Glutamatergic neuron (in vitro differentiated cells): ENCODE data around the gene RNU5B-1. TPM values are rescaled to one million over a fixed set of nuclear protein-coding genes. Genes with fewer than 3 reads are reported as not detected.

ENCODE experiments used
- DNase-seq: peaks from one replicate; pipeline ENCODE4 v3.0.0; 2022
- H3K27ac Mint-ChIP-seq: one replicate; pipeline ENCODE4 v1.8.0; 2020; ENCODE audit warnings: mild to moderate bottlenecking, mixed read lengths, inconsistent platforms; ENCODE audit not compliant: unreplicated experiment
- H3K27me3 Mint-ChIP-seq: one replicate; pipeline ENCODE4 v1.8.0; 2020; ENCODE audit warnings: mild to moderate bottlenecking, moderate library complexity, mixed read lengths, inconsistent platforms; ENCODE audit not compliant: unreplicated experiment
- H3K36me3 Mint-ChIP-seq: one replicate; pipeline ENCODE4 v1.8.0; 2020; ENCODE audit warnings: mild to moderate bottlenecking, mixed read lengths, inconsistent platforms; ENCODE audit not compliant: unreplicated experiment
- H3K4me1 Mint-ChIP-seq: one replicate; pipeline ENCODE4 v1.8.0; 2020; ENCODE audit warnings: mild to moderate bottlenecking, low read depth, mixed read lengths, inconsistent platforms; ENCODE audit not compliant: unreplicated experiment
- H3K4me3 Mint-ChIP-seq: one replicate; pipeline ENCODE4 v1.8.0; 2020; ENCODE audit warnings: mild to moderate bottlenecking, mixed read lengths, inconsistent platforms; ENCODE audit not compliant: unreplicated experiment
- H3K9me3 Mint-ChIP-seq: one replicate; pipeline ENCODE4 v1.8.0; 2020; ENCODE audit warnings: mild to moderate bottlenecking, moderate library complexity, mixed read lengths, inconsistent platforms; ENCODE audit not compliant: unreplicated experiment
- total RNA-seq: library from RNA; stranded (reverse); fragmentation: NEBNext Ultra II Directional; extraction: Animal tissue kit (Norgen Biotek cat#: 25700); gene quantifications from one replicate; pipeline ENCODE4 v1.2.1, GENCODE V29; 2021; ENCODE audit not compliant: unreplicated experiment
- TF ChIP-seq, protein P1 (sequence below): fragments of 200-600 bp; sonication (generic); IDR thresholded peaks from one replicate; pipeline ENCODE4 v1.5.0; 2021; ENCODE audit not compliant: partially characterized antibody, unreplicated experiment

Gene RNU5B-1
- total RNA-seq, 1 donor from 2014 or later = not detected

DNA sequence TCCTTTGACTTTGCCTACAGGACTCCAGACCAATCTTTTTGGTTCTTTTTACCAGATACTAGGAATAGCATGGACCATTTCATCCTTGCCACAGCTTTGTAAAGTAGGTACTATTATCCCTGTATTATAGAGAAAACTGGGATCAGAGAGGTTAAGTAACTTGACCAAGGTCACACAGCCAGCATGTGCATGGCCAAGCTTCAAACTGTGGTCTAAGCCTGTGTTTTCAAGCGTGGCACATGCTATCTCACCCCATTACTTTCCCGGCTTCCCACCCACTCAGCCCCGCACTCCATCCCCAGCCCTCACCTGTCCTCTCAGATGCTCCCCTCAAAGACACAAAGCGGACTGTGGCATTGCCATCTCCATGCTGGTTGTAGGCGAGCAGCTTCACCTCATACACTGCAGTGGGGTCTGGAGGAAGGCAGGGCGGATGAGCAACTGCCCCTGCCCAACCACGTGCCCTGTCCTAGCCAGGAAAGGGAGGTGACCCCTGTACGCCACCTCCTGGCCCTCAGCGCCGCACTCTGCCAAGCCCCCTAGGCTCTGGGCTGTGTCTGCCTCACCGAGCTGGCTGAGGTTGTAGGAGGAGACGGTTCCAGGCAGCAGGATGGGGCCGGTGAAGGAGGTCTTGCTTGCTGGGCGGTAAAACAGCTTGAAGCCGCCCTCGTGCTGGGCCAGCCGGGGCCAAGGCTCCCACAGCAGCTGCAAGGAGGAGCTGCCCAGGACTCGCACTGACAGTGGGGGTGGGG, 25.7 kb downstream of the RNU5B-1 start:
- Mint-ChIP-seq H3K36me3 (no peaks in the 10 kb centered on the region), H3K27me3 (peaks cover 27% of the 10 kb centered on the region), H3K4me3 (no peak overlapping the region), H3K4me1 (peaks cover 36% of the 10 kb centered on the region), H3K9me3 (peaks cover 33% of the 10 kb centered on the region), H3K27ac (peak overlapping the region; percentile 38)
- DNase-seq = no peak
- TF ChIP-seq, protein P1, sequence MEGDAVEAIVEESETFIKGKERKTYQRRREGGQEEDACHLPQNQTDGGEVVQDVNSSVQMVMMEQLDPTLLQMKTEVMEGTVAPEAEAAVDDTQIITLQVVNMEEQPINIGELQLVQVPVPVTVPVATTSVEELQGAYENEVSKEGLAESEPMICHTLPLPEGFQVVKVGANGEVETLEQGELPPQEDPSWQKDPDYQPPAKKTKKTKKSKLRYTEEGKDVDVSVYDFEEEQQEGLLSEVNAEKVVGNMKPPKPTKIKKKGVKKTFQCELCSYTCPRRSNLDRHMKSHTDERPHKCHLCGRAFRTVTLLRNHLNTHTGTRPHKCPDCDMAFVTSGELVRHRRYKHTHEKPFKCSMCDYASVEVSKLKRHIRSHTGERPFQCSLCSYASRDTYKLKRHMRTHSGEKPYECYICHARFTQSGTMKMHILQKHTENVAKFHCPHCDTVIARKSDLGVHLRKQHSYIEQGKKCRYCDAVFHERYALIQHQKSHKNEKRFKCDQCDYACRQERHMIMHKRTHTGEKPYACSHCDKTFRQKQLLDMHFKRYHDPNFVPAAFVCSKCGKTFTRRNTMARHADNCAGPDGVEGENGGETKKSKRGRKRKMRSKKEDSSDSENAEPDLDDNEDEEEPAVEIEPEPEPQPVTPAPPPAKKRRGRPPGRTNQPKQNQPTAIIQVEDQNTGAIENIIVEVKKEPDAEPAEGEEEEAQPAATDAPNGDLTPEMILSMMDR = no peak

DNA sequence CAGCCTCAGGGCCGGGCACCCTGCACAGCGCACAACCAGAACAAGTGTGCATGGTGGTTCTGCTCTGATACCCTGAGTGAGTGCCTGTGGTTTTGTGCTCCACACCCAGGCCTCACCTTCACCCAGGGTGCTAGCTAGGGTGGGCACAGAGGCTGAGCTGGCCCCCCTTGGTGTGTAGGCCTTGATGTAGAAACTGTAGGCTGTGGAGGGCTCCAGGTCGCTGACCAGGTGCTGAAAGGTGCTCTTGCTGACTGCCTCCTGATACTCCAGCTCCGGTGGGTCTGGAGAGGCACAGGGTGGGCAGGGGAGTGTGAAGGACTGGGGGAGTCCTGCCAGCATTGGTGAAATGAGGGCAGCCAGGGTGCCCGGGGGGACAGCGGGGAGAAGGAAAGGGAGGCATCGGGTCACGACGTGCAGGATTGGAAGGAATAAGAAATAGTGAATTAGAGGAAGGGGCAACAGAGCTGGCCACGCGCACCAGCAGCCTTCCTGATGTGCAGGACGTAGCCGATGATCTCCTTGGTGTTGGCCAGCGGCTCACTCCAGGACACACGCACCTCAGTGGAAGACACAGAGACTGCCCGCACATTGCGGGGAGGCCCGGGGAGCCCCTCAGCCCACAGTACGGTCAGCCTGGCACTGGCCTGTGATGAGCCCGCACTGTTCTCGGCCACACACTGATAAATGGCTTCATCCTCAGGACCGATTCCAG, 26.6 kb downstream of the RNU5B-1 start:
- DNase-seq = peak; percentile 7
- no peak overlapping the region for H3K27ac Mint-ChIP-seq

DNA sequence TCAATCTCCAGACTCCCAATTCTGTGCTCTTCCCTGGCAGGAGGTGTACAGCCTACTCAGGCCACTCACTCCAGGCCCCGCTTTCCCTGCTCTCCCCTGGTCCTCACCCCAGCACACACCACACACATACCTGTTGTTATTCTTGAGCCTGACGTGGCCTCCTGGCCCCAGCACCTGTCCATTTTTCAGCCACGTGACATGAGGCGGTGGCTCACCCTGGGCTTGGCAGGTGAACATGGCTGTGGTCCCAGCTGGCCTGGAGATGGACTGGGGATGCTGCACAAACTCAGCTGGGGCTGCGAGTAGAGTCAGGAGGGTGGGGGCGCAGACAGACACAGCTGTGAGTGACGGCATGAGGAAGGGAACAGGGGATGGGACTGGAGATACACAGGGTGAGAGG, 27.3 kb downstream of the RNU5B-1 start:
- TF ChIP-seq, protein P1 = no peak
- no peak overlapping the region for H3K27ac Mint-ChIP-seq
- no peaks in the 10 kb centered on the region for H3K36me3 Mint-ChIP-seq
- DNase-seq = peak; percentile 4
- H3K9me3 Mint-ChIP-seq = peaks cover 40% of the 10 kb centered on the region
- H3K4me3 Mint-ChIP-seq = peak overlapping the region; percentile 6
- H3K27me3 Mint-ChIP-seq = peaks cover 41% of the 10 kb centered on the region
- H3K4me1 Mint-ChIP-seq = peaks cover 48% of the 10 kb centered on the region

More for the DNA sequence above, 26.6 kb downstream of the RNU5B-1 start:
- Mint-ChIP-seq H3K4me1 (peaks cover 45% of the 10 kb centered on the region), H3K27me3 (peaks cover 34% of the 10 kb centered on the region), H3K4me3 (no peak overlapping the region), H3K9me3 (peaks cover 35% of the 10 kb centered on the region), H3K36me3 (no peaks in the 10 kb centered on the region)
- TF ChIP-seq, protein P1 = no peak

DNA sequence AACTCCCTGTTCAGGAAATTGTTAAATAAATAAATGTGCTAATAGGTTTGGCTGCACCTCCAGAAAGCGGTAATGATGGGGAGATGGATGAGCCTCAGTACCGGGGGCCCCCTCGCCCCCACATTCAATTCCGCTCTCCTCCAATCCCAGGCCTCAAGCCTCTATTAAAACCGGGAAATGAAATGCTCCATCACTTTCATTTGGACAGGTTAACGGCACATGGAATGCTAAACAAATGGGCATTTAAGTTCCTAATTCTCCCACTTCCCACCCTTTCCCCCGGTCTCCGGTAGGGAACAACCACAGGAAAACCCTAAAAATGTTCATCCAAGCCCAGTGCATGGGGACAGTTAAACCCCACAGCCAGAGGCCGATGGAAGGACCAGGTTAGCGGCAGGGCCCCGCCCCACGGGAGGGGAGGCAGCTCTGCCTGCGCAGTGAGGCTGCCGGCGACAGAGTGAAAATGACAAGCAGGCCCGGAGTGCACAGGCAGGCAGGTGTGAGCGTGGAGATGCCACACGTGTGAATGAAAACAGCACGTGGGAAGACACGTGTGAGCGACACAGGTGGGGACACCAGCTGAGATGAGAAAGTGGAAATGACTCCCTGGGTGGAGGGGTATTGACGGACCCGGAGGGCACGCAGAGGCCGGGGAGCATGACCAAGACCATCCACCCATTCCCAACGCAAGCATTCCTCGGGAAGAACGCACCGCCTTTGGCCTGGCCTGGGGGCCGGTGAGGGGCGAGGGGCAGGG, 28.1 kb downstream of the RNU5B-1 start:
- peak; percentile 27 for DNase-seq
- Mint-ChIP-seq H3K36me3 (no peaks in the 10 kb centered on the region), H3K4me1 (peaks cover 47% of the 10 kb centered on the region), H3K27me3 (peaks cover 45% of the 10 kb centered on the region), H3K4me3 (peak overlapping the region; percentile 51), H3K9me3 (peaks cover 43% of the 10 kb centered on the region), H3K27ac (peak overlapping the region; percentile 91)
- TF ChIP-seq, protein P1 = no peak
